HUES6 (cell line): ENCODE measurements around the gene FBRSL1.

ENCODE experiments used
- H3K27ac ChIP-seq: 2 replicates; pipeline ENCODE4 v1.7.0; 2013; ENCODE audit warnings: low read depth, mild to moderate bottlenecking, low read length, inconsistent platforms
- H3K27me3 ChIP-seq: 2 replicates; pipeline ENCODE4 v1.6.1; 2013; ENCODE audit warnings: low read length; ENCODE audit not compliant: control insufficient read depth, insufficient read depth
- H3K36me3 ChIP-seq: 2 replicates; pipeline ENCODE4 v1.6.1; 2013; ENCODE audit warnings: low read length; ENCODE audit not compliant: control insufficient read depth, insufficient read depth
- H3K4me1 ChIP-seq: 2 replicates; pipeline ENCODE4 v1.6.1; 2013; ENCODE audit warnings: low read length; ENCODE audit not compliant: control insufficient read depth, insufficient read depth
- H3K4me3 ChIP-seq: 2 replicates; pipeline ENCODE4 v1.5.1; 2013; ENCODE audit warnings: low read depth, low read length
- H3K9ac ChIP-seq: one replicate; pipeline ENCODE4 v1.6.1; 2013; ENCODE audit warnings: mild to moderate bottlenecking, low read length
- H3K9me3 ChIP-seq: 2 replicates; pipeline ENCODE4 v1.6.1; 2013; ENCODE audit warnings: low read depth, low read length; ENCODE audit not compliant: control insufficient read depth, insufficient read depth

The FBRSL1 gene

GRCh38 chr12:132541200-132541599 lies 51.2 kb downstream of the FBRSL1 start:
- H3K27ac ChIP-seq, result no peak overlapping the region
- H3K36me3 ChIP-seq, result no peaks in the 10 kb centered on the region
- peaks cover 88% of the 10 kb centered on the region for H3K27me3 ChIP-seq
- no peak overlapping the region for H3K9ac ChIP-seq
- no peak overlapping the region for H3K4me3 ChIP-seq
- H3K9me3 ChIP-seq, result peaks cover 17% of the 10 kb centered on the region
- H3K4me1 ChIP-seq, result no peaks in the 10 kb centered on the region; the same call in 1 of the 2 replicates

GRCh38 chr12:132541996-132542395 lies 52.0 kb downstream of the FBRSL1 start:
- Histone ChIP-seq H3K9me3 (peaks cover 10% of the 10 kb centered on the region), H3K27me3 (peaks cover 88% of the 10 kb centered on the region), H3K27ac (no peak overlapping the region), H3K4me3 (no peak overlapping the region), H3K36me3 (no peaks in the 10 kb centered on the region), H3K4me1 (no peaks in the 10 kb centered on the region; the same call in 1 of the 2 replicates), H3K9ac (no peak overlapping the region)

DNA sequence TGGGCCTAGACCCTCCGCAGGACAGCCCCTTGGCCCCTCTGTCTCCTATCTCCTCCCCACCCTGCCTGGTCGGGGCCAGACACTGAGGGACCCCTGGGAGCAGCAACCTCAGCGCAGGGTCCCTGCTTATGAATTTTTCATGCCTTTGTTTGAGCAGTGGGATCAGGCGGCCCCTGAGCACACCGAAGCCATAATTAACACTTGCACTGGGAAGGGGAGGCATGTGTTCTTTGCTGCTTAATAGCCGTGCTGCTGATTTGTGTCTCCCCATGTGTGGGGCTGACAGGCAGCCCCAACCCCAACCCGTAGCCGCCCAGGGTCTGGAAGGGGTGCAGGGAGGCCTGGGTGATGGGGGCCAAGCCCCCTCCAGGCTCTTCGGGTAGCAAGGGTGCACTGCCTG lies 52.7 kb downstream of the FBRSL1 start:
- no peak overlapping the region for H3K4me3 ChIP-seq
- H3K4me1 ChIP-seq, result no peaks in the 10 kb centered on the region; the same call in 1 of the 2 replicates
- 0 out of 2 replicates have a peak, but pooled peaks cover 3% of the 10 kb centered on the region for H3K9me3 ChIP-seq
- no peak overlapping the region for H3K27ac ChIP-seq
- no peak overlapping the region for H3K9ac ChIP-seq
- H3K36me3 ChIP-seq, result no peaks in the 10 kb centered on the region
- peaks cover 88% of the 10 kb centered on the region for H3K27me3 ChIP-seq

- Histone ChIP-seq H3K36me3 (no peaks in the 10 kb centered on the region), H3K9me3 (0 out of 2 replicates have a peak, but pooled peaks cover 2% of the 10 kb centered on the region), H3K4me1 (no peaks in the 10 kb centered on the region; the same call in 1 of the 2 replicates), H3K27ac (no peak overlapping the region), H3K9ac (no peak overlapping the region), H3K4me3 (no peak overlapping the region), H3K27me3 (peaks cover 88% of the 10 kb centered on the region)
Measured at GRCh38 chr12:132543298-132544079, 53.5 kb downstream of the FBRSL1 start.

DNA sequence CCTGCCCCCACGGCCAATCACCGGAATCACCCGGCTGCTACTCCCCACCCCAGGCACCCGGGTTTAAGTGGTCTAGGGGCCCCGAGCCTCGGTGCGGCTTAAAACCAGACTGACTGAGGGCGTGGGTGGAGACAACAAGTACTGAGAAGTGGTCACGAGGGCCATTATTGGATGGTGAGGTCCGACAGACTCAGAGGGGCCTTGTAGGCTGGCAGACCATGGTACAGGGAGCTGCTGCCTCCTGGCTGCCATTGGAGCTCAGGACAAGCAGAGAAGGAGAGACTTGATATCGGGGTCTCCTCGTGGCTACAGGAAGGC lies 54.1 kb downstream of the FBRSL1 start:
- Histone ChIP-seq H3K27me3 (peaks cover 89% of the 10 kb centered on the region), H3K4me3 (no peak overlapping the region), H3K36me3 (no peaks in the 10 kb centered on the region), H3K27ac (no peak overlapping the region), H3K9ac (no peak overlapping the region), H3K9me3 (no peaks in the 10 kb centered on the region), H3K4me1 (no peaks in the 10 kb centered on the region; the same call in 1 of the 2 replicates)

DNA sequence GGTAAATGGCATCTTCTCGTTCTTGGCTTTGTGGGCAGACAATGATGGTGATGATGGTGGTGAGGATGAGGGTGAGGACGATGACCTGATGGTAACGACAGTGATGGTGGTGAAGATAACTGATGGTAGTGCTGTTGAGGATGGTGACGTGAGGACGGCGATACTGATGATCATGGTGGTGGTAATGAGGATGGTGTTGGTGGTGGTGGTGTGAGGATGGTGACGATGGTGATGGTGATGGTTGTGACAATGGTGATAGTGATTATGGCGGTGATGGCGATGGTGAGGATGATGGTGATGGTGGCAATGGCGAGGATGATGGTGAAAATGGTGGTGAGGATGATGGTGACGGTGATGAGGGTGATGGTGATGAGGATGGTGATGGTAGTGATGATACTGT lies 54.5 kb downstream of the FBRSL1 start:
- Histone ChIP-seq H3K36me3 (no peaks in the 10 kb centered on the region), H3K27me3 (peaks cover 93% of the 10 kb centered on the region), H3K9me3 (no peaks in the 10 kb centered on the region), H3K27ac (no peak overlapping the region), H3K4me3 (no peak overlapping the region), H3K9ac (no peak overlapping the region), H3K4me1 (no peaks in the 10 kb centered on the region; the same call in 1 of the 2 replicates)

DNA sequence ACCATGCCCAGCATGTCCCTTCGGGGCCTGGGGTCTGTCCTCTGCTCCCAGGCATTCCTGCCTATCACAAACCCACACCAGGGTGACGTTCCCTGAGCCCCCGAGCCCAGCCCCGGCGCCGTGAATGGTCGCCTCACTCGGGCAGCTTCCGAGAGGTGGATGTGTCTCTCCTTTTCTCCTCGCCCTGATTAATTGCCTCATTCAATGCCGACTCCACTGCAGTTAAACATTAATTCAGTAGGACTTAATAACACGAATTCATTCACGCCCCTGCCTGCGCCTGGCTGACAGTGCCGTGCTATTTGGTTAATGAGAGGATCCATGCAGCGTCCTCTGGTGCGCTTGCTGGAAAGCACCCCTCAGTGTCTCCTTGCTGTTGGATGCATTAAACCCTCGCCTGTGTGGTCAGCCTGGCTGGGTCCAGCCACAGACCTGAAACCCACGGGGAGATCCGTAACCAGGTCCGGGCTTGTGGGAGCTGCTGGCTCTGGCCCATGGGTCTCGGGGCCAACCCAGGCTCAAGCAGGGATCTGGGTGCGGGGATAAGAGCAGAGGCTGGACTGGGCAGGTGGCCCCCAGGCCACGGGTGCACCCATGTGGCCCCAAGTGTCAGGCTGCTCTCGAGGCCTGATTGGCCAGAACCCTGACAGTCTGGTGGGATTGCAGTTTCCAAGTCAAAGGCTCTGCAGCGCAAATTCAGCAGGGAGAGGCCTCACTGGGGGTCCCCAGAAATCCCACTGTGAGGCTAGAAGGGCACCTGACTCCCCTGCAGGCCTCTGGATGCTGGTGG lies 55.4 kb downstream of the FBRSL1 start:
- peaks cover 7% of the 10 kb centered on the region for H3K4me1 ChIP-seq
- no peak overlapping the region for H3K4me3 ChIP-seq
- no peak overlapping the region for H3K9ac ChIP-seq
- H3K27me3 ChIP-seq, result peaks cover 100% of the 10 kb centered on the region
- no peaks in the 10 kb centered on the region for H3K36me3 ChIP-seq
- no peak overlapping the region for H3K27ac ChIP-seq
- no peaks in the 10 kb centered on the region for H3K9me3 ChIP-seq

DNA sequence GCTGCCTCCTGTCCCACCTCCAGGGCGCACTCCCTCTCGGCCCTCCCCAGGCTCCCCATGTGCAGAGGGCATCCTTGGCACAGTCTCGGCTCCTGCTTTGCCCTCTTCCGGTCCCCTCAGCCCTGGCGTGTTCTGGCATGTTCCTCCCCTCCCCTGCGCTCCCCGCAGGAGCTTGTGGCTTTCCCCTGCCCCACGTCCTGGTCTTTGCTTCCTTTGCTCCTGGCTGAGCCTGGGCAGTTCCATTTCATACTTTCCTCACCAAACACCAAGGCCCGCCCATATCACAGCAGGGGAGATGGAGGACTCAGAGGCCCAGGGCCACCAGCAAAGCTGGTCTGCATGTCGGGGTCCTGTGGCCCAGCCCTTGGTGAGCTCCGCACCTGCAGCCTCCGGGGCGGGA lies 56.0 kb downstream of the FBRSL1 start:
- no peaks in the 10 kb centered on the region for H3K36me3 ChIP-seq
- H3K9ac ChIP-seq, result no peak overlapping the region
- no peaks in the 10 kb centered on the region for H3K9me3 ChIP-seq
- peaks cover 100% of the 10 kb centered on the region for H3K27me3 ChIP-seq
- H3K4me1 ChIP-seq, result peaks cover 12% of the 10 kb centered on the region
- no peak overlapping the region for H3K27ac ChIP-seq
- H3K4me3 ChIP-seq, result no peak overlapping the region

GRCh38 chr12:132546647-132547046 lies 56.7 kb downstream of the FBRSL1 start:
- no peak overlapping the region for H3K9ac ChIP-seq
- H3K27me3 ChIP-seq, result peaks cover 100% of the 10 kb centered on the region
- no peaks in the 10 kb centered on the region for H3K9me3 ChIP-seq
- H3K4me1 ChIP-seq, result peaks cover 12% of the 10 kb centered on the region
- H3K4me3 ChIP-seq, result no peak overlapping the region
- H3K36me3 ChIP-seq, result no peaks in the 10 kb centered on the region
- no peak overlapping the region for H3K27ac ChIP-seq

DNA sequence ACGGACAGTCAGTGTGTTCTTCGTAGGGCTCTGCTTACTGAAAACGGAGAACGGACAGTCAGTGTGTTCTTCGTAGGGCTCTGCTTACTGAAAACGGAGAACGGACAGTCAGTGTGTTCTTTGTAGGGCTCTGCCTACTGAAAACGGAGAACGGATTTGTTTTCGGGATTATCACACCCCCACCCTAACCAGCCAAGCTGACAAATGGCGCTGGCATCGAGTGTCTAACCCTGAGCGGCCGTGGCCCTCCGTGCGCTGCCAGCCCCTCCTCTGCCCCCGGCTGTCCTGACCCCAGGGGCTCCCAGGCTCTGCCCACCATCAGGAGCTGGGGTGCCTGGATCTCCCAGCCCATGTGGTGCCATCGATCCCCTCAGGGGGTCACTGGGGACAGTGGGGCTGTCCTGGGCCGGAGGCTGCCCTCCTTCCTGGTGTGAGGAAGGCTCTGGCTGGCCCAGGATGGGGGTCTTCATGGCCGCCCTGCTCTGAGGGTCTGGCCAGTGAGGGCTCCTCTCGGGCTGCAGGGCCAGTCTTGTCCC lies 57.3 kb downstream of the FBRSL1 start:
- H3K36me3 ChIP-seq, result no peaks in the 10 kb centered on the region
- peaks cover 100% of the 10 kb centered on the region for H3K27me3 ChIP-seq
- no peaks in the 10 kb centered on the region for H3K9me3 ChIP-seq
- peaks cover 12% of the 10 kb centered on the region for H3K4me1 ChIP-seq
- no peak overlapping the region for H3K27ac ChIP-seq
- no peak overlapping the region for H3K9ac ChIP-seq
- no peak overlapping the region for H3K4me3 ChIP-seq
